GM13977 (cell line): ENCODE measurements around the gene NCLN.
"Not testable (repeated sequence)": the region's sequence is repeated elsewhere in the genome, so short reads cannot be mapped to it uniquely, and the experiment has no call there.

Source experiments
- DNase-seq: peaks from one replicate; pipeline ENCODE4 v3.0.0; 2012; ENCODE audit warnings: low spot score
- CTCF ChIP-seq: IDR thresholded peaks from 2 replicates; pipeline ENCODE4 v1.5.1; 2012; ENCODE audit warnings: mild to moderate bottlenecking, control low read depth; ENCODE audit not compliant: insufficient read depth; ENCODE audit errors: extremely low read depth, missing control alignments
- in situ Hi-C: fragments of 300-500 bp; cut with MboI; formaldehyde crosslinking; loops from one replicate; pipeline ENCODE4 v1.12.0; 2022; ENCODE audit warnings: low sequenced_read_pairs, low pct_unique_long_range_greater_than_20kb, mixed read lengths, inconsistent platforms; ENCODE audit not compliant: unreplicated experiment

NCLN gene

DNA sequence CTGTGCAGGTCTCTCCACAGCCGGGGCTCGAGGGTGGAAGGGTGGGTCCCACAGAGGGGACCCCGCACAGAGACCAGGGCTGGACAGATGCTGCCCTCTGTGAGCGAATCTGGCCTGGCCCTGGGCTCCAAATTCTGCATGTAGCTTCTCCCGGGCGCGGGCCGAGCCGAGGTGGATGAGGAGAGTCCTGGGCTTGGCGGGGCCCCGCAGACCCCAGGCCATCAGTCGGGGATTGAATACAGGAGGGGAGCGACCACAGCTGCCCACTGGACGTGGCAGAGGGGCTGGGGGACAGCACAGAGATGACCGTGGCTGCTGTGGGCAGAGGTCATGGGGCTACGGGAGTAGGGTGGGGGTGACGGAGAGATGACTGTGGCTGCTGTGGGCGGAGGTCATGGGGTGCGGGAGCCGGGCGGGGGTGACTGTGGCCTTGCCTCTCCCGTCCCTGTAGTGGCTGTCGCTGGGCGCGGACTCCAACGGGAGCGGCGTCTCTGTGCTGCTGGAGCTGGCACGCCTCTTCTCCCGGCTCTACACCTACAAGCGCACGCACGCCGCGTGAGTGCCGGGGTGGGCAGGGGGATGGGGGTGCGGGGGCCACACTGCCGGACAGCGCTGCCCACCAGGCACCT lies 15.5 kb downstream of the NCLN start:
- no peak for DNase-seq
- in situ Hi-C loops = no loop called here
- no peak for TF ChIP-seq CTCF

DNA sequence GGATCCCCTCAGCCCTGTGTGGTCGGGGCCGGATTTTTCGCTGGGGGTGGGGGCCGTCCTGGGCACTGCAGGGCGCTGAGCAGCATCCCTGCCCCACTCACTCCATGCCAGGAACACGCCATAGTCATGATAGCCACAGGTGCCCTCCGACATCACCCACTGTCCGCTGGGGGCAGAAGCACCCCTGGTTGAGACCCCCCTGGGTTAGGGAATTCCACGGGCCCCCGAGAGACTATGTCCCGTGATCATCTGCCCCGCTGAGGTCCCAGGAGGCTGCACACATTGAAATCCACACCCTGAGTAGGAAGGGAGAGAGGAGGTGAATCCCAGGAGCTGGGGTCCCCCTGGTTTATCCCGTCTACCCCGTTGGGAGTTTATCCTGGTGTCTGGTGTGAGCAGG lies 16.2 kb downstream of the NCLN start:
- TF ChIP-seq CTCF = no peak
- in situ Hi-C loops = no loop called here
- DNase-seq = no peak

DNA sequence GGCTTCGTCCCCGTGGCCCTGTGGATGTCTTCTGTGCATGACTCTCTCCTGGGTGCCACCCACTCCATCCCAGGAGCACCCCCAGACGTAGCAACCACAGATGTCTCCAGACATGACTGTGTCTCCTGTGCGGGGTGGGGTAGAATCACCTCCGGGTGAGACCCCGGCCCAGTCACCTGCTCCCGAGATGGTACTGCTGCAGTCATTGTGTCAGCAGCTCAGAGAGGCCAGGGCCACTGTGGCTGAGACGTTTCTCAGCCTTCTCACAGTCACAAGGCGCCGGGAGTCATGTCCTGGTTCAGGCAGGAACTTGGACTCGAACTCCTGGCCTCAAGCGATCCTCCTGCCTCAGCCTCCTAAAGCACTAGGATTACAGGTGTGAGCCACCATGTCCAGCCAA lies 16.6 kb downstream of the NCLN start:
- in situ Hi-C loops = no loop called here
- no peak for DNase-seq
- TF ChIP-seq CTCF = no peak

- not testable (repeated sequence) for DNase-seq
These were observed 17.2 kb downstream of the NCLN start for GRCh38 chr19:3202895-3203294.

DNA sequence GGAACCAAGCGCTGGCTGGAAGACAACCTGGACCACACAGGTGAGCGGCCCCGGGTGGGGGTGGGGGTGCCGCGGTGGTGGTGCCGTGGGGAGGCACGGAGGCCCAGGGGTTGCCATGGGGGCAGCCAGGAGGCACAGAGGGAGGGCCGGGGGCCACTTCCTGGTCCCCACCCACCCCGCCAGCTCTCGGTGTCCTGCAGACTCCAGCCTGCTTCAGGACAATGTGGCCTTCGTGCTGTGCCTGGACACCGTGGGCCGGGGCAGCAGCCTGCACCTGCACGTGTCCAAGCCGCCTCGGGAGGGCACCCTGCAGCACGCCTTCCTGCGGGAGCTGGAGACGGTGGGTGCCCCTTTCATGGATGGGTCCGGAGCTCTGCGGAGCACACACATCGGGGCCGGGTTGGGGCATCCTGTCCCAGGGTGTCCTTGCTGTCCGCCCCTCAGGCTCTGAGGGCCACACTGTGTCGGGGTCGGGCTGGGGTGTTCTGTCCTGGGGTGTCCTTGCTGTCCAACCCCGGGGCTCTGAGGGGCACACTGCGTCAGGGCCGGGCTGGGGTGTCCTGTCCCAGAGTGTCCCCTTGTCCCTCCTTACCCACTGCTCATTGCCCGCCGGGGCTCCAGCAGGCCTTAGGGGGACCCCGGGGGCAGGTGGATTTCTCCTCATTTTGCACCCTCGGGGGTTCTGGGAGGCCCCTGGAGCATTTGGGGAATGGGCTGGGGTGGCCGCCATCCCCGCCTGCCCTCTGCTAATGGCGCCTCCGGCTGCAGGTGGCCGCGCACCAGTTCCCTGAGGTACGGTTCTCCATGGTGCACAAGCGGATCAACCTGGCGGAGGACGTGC lies 18.3 kb downstream of the NCLN start:
- no peak for TF ChIP-seq CTCF
- in situ Hi-C loops = no loop called here
- DNase-seq = no peak

More at GRCh38 chr19:3202895-3203294, 17.2 kb downstream of the NCLN start:
- in situ Hi-C loops = not testable (repeated sequence)

DNA sequence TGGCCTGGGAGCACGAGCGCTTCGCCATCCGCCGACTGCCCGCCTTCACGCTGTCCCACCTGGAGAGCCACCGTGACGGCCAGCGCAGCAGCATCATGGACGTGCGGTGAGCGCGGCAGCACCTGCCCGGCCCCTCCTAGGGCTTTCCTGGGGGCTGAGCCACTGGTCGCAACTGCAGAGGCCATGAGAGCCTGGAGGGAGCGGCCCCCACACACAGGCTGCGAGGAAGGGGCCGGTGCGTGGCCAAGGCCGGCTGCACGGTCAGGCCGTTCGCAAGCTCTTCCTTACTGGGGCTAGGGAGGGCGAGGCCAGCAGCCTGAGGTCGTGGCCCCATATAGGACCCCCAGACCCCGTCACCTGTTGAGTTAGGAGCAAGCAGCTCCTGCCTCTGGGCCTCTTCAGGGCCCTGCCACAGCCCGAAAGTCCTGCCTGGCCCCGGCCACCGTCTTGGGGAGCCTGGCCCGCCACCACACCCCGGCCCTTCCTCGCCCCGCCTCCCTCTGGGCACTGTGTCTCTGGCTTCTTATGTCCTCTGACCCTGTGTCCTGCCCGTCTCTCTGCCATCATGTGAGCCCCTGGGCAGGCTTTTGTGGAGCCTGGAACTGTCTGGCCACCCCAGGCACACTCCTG lies 19.0 kb downstream of the NCLN start:
- TF ChIP-seq CTCF = no peak
- in situ Hi-C loops = no loop called here
- no peak for DNase-seq

- DNase-seq = no peak
- in situ Hi-C loops = no loop called here
- no peak for TF ChIP-seq CTCF
These were observed 20.7 kb downstream of the NCLN start for GRCh38 chr19:3206216-3206953.
